Activated CD8-positive, alpha-beta memory T cell treated with anti-CD3 and anti-CD28 coated beads, Interleukin-2, amount 50 U/mL, for 4 hours (primary cell): Measurements from ENCODE around the gene APOC4.
A peak's percentile ranks its signal among the peaks of the same experiment; 100 is the strongest.
"Not testable (repeated sequence)": the region's sequence is repeated elsewhere in the genome, so short reads cannot be mapped to it uniquely, and the experiment has no call there.

Source experiments
- DNase-seq: peaks from one replicate; pipeline ENCODE4 v3.0.0-alpha.2; 2020

APOC4 gene, protein sequence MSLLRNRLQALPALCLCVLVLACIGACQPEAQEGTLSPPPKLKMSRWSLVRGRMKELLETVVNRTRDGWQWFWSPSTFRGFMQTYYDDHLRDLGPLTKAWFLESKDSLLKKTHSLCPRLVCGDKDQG

DNA sequence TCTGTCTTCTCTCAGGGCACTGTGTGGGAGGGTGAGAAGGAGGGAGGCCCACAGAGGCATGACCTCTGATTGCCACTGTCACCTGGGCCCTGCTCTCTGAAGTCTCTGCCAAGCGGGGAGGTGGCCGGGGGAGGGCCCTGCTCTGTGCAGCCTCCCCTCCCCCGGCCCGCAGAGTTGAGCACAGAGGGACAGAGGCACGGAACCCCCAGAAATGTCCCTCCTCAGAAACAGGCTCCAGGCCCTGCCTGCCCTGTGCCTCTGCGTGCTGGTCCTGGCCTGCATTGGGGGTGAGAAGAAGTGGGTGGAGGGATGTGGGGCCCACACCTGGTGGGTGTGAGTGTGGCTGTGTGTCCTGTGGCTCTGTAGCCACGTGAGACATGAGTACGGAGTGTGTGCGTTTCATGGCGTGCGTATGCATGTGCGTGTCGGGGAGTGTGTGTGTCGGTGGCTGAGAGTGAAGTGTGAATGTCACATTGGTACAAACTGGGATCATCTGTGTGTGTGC, at the start of gene APOC4:
Gene APOC4 (plus strand): TSS at position 171 of the 505 bp plus-strand sequence. CDS start 41 bp downstream, at position 212.
- no peak for DNase-seq

DNA sequence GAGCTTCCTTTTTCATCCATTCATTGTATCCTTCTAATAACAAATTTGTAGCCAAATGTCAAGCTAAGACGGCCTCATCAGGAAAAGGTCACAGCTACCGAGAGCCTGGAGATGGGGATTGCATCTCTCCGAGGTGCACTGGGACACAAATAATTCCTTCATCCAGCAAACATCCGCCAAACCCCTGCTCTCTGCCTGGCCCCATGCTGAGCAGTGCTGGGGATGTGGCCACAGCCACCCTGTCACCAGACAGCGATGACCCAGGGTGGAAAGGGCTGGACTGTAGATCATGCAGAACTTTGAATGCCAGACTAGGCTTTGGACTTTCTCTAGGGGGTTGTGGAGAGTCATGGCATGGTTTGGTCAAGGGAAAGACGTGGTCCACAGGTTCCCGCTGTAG, 49.1 kb upstream of the APOC4 start:
- DNase-seq = no peak

DNA sequence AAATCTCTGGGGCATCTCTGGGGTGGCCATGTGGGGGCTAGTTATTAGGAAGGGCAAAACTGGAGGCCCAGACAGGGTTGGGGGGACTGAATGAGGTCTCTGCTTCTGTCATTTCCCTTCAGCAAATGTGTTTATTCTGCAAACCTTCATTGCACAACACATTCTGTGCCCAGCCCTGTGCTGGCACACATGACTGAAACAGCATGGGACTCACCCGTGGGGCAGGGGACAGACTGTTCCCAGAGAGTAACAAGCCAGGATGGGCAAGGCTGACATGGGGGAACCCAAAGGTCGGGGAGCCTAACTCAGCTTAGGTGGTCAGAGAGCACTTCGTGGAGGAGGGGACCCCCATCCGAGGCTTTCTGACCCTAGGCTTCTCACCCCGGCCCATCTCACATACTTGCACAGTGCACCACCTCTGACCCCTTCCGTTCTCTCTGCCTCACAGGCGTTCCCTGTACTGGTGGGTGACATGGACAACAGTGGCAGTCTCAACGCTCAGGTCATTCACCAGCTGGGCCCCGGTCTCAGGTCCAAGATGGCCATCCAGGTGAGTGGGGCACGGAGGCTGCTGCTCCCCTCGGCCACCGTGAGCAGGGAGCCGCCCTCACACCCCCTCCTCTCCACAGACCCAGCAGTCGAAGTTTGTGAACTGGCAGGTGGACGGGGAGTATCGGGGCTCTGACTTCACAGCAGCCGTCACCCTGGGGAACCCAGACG, 48.5 kb upstream of the APOC4 start:
- DNase-seq = no peak

DNA sequence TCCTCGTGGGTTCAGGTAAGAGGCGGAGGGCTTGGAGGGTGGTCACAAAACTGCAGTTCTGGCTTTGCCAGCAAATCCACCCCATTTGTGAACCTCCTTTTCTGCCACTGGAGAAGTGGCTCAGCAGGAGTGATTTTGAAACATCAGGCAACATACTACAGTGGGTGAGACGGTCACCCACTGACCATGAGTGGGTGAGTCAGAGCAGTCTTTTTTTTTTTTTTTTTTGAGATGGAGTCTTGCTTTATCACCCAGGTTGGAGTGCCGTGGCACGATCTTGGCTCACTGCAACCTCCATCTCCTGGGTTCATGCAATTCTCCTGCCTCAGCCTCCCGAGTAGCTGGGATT, 48.0 kb upstream of the APOC4 start:
- DNase-seq = no peak

DNA sequence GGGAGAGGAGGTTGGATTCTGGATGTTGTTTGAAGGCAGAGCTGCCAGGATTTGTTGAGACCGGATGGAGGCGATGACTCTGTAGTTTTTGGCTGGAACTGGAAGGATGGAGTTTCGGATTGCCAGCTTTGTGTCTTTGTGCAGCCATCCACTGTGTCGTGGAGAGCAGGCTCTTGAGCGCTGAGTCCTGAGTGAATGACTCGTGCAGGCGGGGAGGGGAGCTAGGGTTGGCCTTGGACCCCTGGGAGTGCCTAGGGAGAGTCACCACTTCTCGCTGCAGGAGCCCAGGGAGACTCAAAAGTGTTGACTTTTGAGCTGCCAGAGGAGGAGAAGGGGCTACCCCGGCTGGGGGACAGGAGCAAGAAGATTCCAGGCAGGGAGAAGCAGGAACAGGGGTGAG, 47.1 kb upstream of the APOC4 start:
- DNase-seq = no peak

DNA sequence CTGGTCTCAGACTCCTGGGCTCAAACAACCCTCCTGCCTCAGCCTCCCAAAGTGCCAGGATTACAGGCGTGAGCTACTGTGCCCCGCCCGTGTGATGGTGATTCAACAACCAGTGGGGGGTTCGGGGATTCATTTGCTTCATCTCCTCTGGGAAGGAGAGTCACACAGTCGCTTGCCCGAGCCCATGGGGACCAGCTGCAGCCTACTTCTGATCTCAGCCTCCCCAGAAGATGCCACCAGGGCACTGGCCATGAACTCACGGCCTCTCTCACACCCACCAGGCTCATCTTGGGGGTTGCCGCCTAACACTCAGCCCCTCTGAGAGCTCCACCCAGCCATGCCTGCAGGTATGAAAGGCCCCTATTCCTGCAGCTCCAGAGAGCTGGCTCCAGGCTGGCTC, 44.2 kb upstream of the APOC4 start:
- DNase-seq = no peak

DNA sequence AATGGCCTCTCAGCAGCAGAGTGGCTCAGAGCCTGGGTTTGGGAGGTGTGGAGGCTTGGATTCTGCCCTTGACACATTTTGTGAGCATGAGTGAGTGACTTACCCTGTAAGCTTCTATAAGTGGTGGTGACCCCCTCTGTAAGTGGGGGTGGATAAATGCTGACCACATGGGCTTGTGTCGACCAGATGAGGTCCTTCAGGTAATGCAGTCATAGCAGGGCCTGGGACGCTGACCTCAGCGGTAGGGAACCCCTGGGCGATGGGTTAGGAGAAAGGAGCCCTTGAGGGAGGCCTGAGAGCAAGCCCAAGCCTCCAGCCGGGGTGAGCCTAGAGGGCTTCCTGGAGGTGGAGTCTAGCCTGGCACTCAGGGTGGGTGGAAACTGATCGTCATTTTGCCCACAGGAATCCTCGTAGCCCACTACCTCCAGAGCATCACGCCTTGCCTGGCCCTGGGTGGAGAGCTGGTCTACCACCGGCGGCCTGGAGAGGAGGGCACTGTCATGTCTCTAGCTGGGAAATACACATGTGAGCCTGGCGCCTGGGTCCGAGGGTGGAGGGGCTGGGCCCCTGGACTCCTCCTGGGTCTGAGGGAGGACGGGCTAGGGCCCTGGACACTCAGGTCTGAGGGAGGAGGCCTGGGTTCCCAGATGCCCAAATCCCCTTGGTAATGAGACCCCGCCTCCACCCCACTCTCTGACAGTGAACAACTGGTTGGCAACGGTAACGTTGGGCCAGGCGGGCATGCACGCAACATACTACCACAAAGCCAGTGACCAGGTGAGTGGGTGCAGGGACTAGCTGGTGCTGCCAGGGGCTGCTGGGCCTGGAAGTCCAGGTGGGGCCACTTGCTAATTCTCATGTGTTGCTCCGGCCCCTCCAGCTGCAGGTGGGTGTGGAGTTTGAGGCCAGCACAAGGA, 41.5 kb upstream of the APOC4 start:
- DNase-seq = no peak

DNA sequence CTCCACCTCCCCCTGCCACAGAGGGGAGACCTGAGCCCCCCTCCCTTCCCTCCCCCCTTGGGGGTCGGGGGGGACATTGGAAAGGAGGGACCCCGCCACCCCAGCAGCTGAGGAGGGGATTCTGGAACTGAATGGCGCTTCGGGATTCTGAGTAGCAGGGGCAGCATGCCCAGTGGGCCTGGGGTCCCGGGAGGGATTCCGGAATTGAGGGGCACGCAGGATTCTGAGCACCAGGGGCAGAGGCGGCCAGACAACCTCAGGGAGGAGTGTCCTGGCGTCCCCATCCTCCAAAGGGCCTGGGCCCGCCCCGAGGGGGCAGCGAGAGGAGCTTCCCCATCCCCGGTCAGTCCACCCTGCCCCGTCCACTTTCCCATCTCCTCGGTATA, 38.8 kb upstream of the APOC4 start:
- DNase-seq = no peak

DNA sequence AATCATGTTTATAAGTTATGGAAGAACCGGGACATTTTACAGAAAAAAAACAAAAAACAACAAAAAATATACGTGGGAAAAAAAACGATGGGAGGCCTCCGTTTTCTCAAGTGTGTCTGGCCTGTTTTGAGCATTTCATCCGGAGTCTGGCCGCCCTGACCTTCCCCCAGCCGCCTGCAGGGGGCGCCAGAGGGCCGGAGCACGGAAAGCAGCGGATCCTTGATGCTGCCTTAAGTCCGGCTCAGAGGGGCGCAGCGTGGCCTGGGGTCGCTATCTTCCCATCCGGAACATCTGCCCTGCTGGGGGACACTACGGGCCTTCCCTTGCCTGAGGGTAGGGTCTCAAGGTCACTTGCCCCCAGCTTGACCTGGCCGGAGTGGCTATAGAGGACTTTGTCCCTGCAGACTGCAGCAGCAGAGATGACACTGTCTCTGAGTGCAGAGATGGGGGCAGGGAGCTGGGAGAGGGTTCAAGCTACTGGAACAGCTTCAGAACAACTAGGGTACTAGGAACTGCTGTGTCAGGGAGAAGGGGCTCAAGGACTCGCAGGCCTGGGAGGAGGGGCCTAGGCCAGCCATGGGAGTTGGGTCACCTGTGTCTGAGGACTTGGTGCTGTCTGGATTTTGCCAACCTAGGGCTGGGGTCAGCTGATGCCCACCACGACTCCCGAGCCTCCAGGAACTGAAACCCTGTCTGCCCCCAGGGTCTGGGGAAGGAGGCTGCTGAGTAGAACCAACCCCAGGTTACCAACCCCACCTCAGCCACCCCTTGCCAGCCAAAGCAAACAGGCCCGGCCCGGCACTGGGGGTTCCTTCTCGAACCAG, 38.2 kb upstream of the APOC4 start:
- DNase-seq = peak; percentile 79

DNA sequence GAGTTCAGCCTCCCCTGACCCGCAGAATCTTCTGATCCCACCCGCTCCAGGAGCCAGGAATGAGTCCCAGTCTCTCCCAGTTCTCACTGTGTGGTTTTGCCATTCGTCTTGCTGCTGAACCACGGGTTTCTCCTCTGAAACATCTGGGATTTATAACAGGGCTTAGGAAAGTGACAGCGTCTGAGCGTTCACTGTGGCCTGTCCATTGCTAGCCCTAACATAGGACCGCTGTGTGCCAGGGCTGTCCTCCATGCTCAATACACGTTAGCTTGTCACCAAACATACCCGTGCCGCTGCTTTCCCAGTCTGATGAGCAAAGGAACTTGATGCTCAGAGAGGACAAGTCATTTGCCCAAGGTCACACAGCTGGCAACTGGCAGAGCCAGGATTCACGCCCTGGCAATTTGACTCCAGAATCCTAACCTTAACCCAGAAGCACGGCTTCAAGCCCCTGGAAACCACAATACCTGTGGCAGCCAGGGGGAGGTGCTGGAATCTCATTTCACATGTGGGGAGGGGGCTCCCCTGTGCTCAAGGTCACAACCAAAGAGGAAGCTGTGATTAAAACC, 37.5 kb upstream of the APOC4 start:
- no peak for DNase-seq

DNA sequence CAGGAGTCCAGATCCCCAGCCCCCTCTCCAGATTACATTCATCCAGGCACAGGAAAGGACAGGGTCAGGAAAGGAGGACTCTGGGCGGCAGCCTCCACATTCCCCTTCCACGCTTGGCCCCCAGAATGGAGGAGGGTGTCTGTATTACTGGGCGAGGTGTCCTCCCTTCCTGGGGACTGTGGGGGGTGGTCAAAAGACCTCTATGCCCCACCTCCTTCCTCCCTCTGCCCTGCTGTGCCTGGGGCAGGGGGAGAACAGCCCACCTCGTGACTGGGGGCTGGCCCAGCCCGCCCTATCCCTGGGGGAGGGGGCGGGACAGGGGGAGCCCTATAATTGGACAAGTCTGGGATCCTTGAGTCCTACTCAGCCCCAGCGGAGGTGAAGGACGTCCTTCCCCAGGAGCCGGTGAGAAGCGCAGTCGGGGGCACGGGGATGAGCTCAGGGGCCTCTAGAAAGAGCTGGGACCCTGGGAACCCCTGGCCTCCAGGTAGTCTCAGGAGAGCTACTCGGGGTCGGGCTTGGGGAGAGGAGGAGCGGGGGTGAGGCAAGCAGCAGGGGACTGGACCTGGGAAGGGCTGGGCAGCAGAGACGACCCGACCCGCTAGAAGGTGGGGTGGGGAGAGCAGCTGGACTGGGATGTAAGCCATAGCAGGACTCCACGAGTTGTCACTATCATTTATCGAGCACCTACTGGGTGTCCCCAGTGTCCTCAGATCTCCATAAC, 36.4 kb upstream of the APOC4 start, which contains the start of gene APOE:
Gene APOE (plus strand): TSS at position 360 of the 724 bp plus-strand sequence. CDS start 829 bp downstream, outside the sequence.
- DNase-seq = no peak

DNA sequence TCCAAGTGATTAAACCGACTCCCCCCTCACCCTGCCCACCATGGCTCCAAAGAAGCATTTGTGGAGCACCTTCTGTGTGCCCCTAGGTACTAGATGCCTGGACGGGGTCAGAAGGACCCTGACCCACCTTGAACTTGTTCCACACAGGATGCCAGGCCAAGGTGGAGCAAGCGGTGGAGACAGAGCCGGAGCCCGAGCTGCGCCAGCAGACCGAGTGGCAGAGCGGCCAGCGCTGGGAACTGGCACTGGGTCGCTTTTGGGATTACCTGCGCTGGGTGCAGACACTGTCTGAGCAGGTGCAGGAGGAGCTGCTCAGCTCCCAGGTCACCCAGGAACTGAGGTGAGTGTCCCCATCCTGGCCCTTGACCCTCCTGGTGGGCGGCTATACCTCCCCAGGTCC, 34.4 kb upstream of the APOC4 start:
- DNase-seq = no peak

DNA sequence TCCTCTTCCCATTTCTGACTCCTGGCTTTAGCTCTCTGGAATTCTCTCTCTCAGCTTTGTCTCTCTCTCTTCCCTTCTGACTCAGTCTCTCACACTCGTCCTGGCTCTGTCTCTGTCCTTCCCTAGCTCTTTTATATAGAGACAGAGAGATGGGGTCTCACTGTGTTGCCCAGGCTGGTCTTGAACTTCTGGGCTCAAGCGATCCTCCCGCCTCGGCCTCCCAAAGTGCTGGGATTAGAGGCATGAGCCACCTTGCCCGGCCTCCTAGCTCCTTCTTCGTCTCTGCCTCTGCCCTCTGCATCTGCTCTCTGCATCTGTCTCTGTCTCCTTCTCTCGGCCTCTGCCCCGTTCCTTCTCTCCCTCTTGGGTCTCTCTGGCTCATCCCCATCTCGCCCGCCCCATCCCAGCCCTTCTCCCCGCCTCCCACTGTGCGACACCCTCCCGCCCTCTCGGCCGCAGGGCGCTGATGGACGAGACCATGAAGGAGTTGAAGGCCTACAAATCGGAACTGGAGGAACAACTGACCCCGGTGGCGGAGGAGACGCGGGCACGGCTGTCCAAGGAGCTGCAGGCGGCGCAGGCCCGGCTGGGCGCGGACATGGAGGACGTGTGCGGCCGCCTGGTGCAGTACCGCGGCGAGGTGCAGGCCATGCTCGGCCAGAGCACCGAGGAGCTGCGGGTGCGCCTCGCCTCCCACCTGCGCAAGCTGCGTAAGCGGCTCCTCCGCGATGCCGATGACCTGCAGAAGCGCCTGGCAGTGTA, 33.8 kb upstream of the APOC4 start:
- DNase-seq = no peak

DNA sequence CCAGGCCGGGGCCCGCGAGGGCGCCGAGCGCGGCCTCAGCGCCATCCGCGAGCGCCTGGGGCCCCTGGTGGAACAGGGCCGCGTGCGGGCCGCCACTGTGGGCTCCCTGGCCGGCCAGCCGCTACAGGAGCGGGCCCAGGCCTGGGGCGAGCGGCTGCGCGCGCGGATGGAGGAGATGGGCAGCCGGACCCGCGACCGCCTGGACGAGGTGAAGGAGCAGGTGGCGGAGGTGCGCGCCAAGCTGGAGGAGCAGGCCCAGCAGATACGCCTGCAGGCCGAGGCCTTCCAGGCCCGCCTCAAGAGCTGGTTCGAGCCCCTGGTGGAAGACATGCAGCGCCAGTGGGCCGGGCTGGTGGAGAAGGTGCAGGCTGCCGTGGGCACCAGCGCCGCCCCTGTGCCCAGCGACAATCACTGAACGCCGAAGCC, 33.2 kb upstream of the APOC4 start:
- DNase-seq = no peak

DNA sequence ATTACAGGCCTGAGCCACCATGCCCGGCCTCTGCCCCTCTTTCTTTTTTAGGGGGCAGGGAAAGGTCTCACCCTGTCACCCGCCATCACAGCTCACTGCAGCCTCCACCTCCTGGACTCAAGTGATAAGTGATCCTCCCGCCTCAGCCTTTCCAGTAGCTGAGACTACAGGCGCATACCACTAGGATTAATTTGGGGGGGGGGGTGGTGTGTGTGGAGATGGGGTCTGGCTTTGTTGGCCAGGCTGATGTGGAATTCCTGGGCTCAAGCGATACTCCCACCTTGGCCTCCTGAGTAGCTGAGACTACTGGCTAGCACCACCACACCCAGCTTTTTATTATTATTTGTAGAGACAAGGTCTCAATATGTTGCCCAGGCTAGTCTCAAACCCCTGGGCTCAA, 32.3 kb upstream of the APOC4 start:
- DNase-seq = no peak

DNA sequence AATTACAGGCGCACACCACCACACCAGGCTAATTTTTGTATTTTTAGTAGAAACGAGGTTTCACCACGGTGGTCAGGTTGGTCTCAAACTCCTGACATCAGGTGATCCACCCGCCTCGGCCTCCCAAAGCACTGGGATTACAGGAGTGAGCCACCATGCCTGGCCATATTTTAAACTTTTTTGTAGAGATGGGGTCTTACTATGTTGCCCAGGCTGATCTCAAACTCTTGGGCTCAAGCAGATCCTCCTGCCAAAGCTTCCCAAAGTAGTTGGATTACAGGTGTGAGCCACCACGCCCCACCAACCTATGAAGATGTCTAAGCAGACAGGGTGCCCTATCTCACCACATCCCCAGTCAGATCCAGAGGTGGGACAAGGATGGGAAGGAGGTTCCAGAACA, 30.1 kb upstream of the APOC4 start:
- DNase-seq = not testable (repeated sequence)

DNA sequence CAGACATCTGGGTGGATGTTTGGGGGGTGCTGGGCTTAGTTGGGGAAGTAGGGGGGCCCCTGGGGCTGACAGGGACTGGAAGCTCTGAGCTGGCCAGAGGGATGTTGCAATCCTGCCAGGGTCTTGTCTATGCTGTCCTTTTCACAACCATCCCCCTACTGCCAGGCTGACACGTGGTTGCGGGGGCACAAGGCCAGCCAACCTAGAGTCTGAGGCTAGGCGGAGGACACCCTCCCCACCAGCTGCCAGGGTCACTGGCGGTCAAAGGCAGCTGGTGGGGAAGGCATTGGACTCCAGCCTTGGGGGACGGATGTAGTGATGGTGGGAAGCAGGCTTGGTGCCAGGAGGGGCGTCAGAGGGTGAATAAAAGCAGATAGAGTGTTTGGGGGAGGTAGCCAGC, 29.2 kb upstream of the APOC4 start:
- no peak for DNase-seq

DNA sequence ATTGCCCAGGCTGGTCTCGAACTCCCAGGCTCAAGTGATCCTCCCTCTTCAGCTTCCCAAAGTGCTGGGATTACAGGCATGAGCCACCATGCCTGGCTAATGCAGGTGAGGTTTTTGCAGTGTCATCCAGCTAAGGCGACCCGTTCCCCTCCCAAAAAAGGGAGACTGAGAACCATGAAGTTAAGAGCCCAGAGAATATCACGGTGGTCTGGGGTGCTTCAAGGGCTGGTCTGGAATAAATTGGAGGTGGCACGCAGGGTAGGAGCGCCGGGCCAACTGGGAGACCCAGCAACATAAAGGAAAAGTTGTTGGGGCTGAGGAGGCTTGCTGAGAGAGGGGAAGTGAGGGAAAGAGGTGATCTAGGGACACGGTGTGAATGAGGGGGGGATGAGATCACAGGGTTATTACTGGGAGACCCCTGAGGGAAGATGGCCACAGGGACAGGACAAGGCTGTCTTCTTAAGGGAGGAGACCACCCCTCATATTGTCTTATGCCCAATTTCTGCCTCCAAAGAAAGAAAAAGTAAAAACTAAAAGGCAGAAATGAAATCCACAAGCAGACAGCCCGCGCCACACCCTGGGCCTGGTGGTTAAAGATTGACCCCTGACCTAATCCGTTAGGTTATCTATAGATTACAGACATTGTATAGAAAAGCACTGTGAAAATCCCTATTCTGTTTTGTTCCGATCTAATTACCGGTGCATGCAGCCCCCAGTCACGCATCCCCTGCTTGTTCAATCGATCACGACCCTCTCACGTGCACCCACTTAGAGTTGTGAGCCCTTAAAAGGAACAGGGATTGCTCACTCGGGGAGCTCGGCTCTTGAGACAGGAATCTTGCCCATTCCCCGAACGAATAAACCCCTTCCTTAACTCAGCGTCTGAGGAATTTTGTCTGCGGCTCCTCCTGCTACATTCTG, 28.3 kb upstream of the APOC4 start:
- DNase-seq = not testable (repeated sequence)

DNA sequence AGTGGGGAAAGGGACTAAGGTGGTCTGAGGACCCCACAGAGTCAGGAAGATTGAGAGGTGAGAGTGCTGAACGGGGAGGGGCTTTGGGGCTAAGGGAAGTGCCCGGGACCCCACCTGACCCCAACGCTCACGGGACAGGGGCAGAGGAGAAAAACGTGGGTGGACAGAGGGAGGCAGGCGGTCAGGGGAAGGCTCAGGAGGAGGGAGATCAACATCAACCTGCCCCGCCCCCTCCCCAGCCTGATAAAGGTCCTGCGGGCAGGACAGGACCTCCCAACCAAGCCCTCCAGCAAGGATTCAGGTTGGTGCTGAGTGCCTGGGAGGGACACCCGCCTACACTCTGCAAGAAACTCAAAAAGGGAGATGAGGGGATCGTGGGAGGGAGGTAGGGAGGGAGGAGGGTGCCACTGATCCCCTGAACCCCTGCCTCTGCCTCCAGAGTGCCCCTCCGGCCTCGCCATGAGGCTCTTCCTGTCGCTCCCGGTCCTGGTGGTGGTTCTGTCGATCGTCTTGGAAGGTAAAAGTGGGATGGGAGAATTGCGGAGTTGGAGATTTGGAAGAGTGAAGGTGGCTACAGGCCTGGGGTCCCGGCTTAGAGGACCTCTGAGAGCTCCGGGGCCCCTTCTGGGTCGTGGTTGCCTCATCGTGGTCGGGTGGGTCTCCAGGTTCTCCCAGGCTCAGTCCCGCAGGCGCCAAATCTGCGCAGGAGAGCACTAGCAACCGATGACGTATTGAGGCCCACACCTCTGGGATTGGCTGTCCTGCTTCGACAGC, 27.4 kb upstream of the APOC4 start, which contains the start of gene APOC1:
Gene APOC1 (plus strand): TSS at position 176 of the 774 bp plus-strand sequence. CDS start 284 bp downstream, at position 460.
- peak; percentile 77 for DNase-seq
